ENCODE data around the gene HHATL.

HHATL gene

GRCh38 chr3:42670051-42670576 lies 32.5 kb downstream of the HHATL start:
- FAIRE-seq (no peak), DNase-seq (ENCODE audit: insufficient read length, low spot score) (no peak)
- no peak for TF ChIP-seq CTCF (IDR thresholded peaks at IDR 0.05; ENCODE audit: insufficient read depth, missing control alignments)

GRCh38 chr3:42668793-42669217 lies 33.8 kb downstream of the HHATL start:
- TF ChIP-seq CTCF (IDR thresholded peaks at IDR 0.05; ENCODE audit: insufficient read depth, missing control alignments): no peak
- DNase-seq (ENCODE audit: insufficient read length, low spot score) (no peak), FAIRE-seq (no peak)

- no peak for FAIRE-seq
- no peak for DNase-seq (ENCODE audit: insufficient read length, low spot score)
- TF ChIP-seq CTCF (IDR thresholded peaks at IDR 0.05; ENCODE audit: insufficient read depth, missing control alignments): no peak
Observed at GRCh38 chr3:42668413-42668760, 34.2 kb downstream of the HHATL start.

- DNase-seq (ENCODE audit: insufficient read length, low spot score): no peak
- TF ChIP-seq CTCF (IDR thresholded peaks at IDR 0.05; ENCODE audit: insufficient read depth, missing control alignments): no peak
- no peak for FAIRE-seq
Observed at GRCh38 chr3:42667523-42668412, 34.8 kb downstream of the HHATL start.

GRCh38 chr3:42667096-42667522 lies 35.5 kb downstream of the HHATL start:
- no peak for DNase-seq (ENCODE audit: insufficient read length, low spot score)
- no peak for FAIRE-seq
- TF ChIP-seq CTCF (IDR thresholded peaks at IDR 0.05; ENCODE audit: insufficient read depth, missing control alignments): no peak

- DNase-seq (ENCODE audit: insufficient read length, low spot score): no peak
- no peak for TF ChIP-seq CTCF (IDR thresholded peaks at IDR 0.05; ENCODE audit: insufficient read depth, missing control alignments)
- no peak for FAIRE-seq
Observed at GRCh38 chr3:42666577-42666998, 36.0 kb downstream of the HHATL start.

GRCh38 chr3:42666022-42666421 lies 36.6 kb downstream of the HHATL start:
- no peak for TF ChIP-seq CTCF (IDR thresholded peaks at IDR 0.05; ENCODE audit: insufficient read depth, missing control alignments)
- FAIRE-seq (no peak), DNase-seq (ENCODE audit: insufficient read length, low spot score) (no peak)

All from D721Med (cell line).